Dermis microvascular lymphatic vessel endothelial cell (primary cell): ENCODE results near the gene EMC8. TPM values are rescaled to one million over a fixed set of nuclear protein-coding genes. Genes with fewer than 3 reads are reported as not detected.

Experiments used
- DNase-seq, 2 donors: peaks; one replicate each; pipeline versions ENCODE4 v3.0.0 to v3.0.0-alpha.2; 2010; ENCODE audit warnings: low read depth in 2 of 2
- total RNA-seq: library from RNA; depleted of rRNA; stranded (reverse); fragments of >200 nt; gene quantifications from 2 replicates; pipeline ENCODE4 v1.2.1, GENCODE V29; 2014

EMC8 gene
- total RNA-seq, 1 donor from 2014 or later: 26.8 TPM

GRCh38 chr16:85731179-85731578 is 68.2 kb downstream of the EMC8 start:
- DNase-seq: no peak

- no peak for DNase-seq
Observed at GRCh38 chr16:85730186-85730465, 69.2 kb downstream of the EMC8 start.

GRCh38 chr16:85729452-85730185 is 69.7 kb downstream of the EMC8 start:
- DNase-seq: no peak

- DNase-seq: no peak
Observed at GRCh38 chr16:85728879-85729278, 70.5 kb downstream of the EMC8 start.

Other genes starting within 250 kb of the EMC8 start
- gene GSE1, start 186.2 kb downstream of the EMC8 start, total RNA-seq: 9.0 and 16.3 TPM in 2 replicates
- 3.4 and 6.2 TPM in 2 replicates for gene GINS2, start 110.6 kb downstream of the EMC8 start, total RNA-seq
- gene C16orf74, start 48.4 kb downstream of the EMC8 start, total RNA-seq: 3.7 and 9.6 TPM in 2 replicates
- gene COX4I1, start 151 bp upstream of the EMC8 start, total RNA-seq: 474 and 506 TPM in 2 replicates
- gene IRF8, start 99.6 kb upstream of the EMC8 start, total RNA-seq: 5.1 and 15.8 TPM in 2 replicates